ENCODE measurements around the gene FLRT2.

The FLRT2 gene

DNA sequence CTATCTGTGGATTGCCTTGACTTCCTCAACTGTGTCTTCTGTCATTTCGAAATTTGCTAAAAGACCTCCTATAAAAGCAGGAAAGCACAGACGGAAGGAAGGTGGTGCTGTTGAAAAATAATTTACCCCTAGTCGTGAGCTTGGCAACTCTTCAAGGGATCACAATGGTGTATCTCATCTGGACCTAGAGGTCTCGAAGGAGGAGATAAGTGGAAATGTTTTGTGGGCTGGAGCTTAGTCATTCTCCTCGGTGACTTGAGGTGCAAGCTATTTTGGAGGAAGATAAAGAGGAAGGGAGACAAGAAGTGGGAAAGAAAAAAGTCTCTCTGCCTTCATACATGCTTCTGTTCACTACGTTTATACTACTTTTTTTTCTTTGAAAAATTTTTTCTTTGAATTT, 89.9 kb downstream of the FLRT2 start:
- WGBS = 86% methylated on average over 5 of the region's 6 CpGs
- Histone ChIP-seq H3K9ac (ENCODE audit: low read depth, low read length) (no peak overlapping the region), H3K27ac (ENCODE audit: low read depth, low read length) (no peak overlapping the region), H3K4me3 (ENCODE audit: low read length) (no peak overlapping the region), H3K9me3 (ENCODE audit: insufficient read depth, low read depth, low read length) (no peaks in the 10 kb centered on the region), H3K36me3 (ENCODE audit: insufficient read depth, low read length) (peaks cover 19% of the 10 kb centered on the region; the same call in 1 of the 2 replicates), H3K4me1 (ENCODE audit: insufficient read depth, low read length) (peaks cover 21% of the 10 kb centered on the region), H3K27me3 (ENCODE audit: insufficient read depth, low read length) (no peaks in the 10 kb centered on the region)

DNA sequence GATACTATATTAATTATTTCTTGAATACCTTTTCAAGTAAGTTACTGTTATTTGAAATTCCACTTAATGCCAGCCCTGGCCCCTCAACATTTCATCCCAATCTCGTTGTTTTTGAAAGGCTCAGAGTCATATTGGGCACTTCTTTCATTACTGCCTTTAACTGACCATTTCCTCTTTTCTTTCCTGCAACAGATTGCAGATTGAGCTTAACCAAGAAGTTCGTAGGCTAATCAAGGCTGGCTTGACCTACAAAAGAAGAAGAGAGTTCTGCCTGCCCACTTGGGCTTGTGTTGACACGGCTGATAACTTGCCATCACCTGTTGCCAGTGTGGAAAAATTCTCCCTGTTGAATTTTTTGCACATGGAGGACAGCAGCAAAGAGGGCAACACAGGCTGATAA, 91.0 kb downstream of the FLRT2 start:
- WGBS = 96% methylated on average over 3 of the region's 3 CpGs
- H3K4me1 ChIP-seq (ENCODE audit: insufficient read depth, low read length) = peaks cover 10% of the 10 kb centered on the region
- H3K4me3 ChIP-seq (ENCODE audit: low read length) = no peak overlapping the region
- H3K36me3 ChIP-seq (ENCODE audit: insufficient read depth, low read length) = peaks cover 19% of the 10 kb centered on the region; the same call in 1 of the 2 replicates
- no peaks in the 10 kb centered on the region for H3K27me3 ChIP-seq (ENCODE audit: insufficient read depth, low read length)
- H3K9me3 ChIP-seq (ENCODE audit: insufficient read depth, low read depth, low read length) = no peaks in the 10 kb centered on the region
- H3K9ac ChIP-seq (ENCODE audit: low read depth, low read length) = no peak overlapping the region
- no peak overlapping the region for H3K27ac ChIP-seq (ENCODE audit: low read depth, low read length)

DNA sequence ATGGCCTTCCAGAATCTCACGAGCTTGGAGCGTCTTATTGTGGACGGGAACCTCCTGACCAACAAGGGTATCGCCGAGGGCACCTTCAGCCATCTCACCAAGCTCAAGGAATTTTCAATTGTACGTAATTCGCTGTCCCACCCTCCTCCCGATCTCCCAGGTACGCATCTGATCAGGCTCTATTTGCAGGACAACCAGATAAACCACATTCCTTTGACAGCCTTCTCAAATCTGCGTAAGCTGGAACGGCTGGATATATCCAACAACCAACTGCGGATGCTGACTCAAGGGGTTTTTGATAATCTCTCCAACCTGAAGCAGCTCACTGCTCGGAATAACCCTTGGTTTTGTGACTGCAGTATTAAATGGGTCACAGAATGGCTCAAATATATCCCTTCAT, 92.2 kb downstream of the FLRT2 start:
- WGBS = 96% methylated on average over 13 of the region's 13 CpGs
- Histone ChIP-seq H3K4me3 (ENCODE audit: low read length) (no peak overlapping the region), H3K4me1 (ENCODE audit: insufficient read depth, low read length) (peaks cover 9% of the 10 kb centered on the region), H3K36me3 (ENCODE audit: insufficient read depth, low read length) (peaks cover 19% of the 10 kb centered on the region; the same call in 1 of the 2 replicates), H3K9me3 (ENCODE audit: insufficient read depth, low read depth, low read length) (no peaks in the 10 kb centered on the region), H3K27me3 (ENCODE audit: insufficient read depth, low read length) (no peaks in the 10 kb centered on the region), H3K27ac (ENCODE audit: low read depth, low read length) (no peak overlapping the region), H3K9ac (ENCODE audit: low read depth, low read length) (no peak overlapping the region)

GRCh38 chr14:85622986-85623685, 93.2 kb downstream of the FLRT2 start:
- H3K27ac ChIP-seq (ENCODE audit: low read depth, low read length) = no peak overlapping the region
- no peaks in the 10 kb centered on the region for H3K9me3 ChIP-seq (ENCODE audit: insufficient read depth, low read depth, low read length)
- WGBS = 94% methylated on average over 26 of the region's 27 CpGs
- H3K27me3 ChIP-seq (ENCODE audit: insufficient read depth, low read length) = no peaks in the 10 kb centered on the region
- H3K9ac ChIP-seq (ENCODE audit: low read depth, low read length) = no peak overlapping the region
- H3K4me3 ChIP-seq (ENCODE audit: low read length) = no peak overlapping the region
- H3K36me3 ChIP-seq (ENCODE audit: insufficient read depth, low read length) = peaks cover 19% of the 10 kb centered on the region; the same call in 1 of the 2 replicates
- peaks cover 2% of the 10 kb centered on the region; the same call in 1 of the 2 replicates for H3K4me1 ChIP-seq (ENCODE audit: insufficient read depth, low read length)

DNA sequence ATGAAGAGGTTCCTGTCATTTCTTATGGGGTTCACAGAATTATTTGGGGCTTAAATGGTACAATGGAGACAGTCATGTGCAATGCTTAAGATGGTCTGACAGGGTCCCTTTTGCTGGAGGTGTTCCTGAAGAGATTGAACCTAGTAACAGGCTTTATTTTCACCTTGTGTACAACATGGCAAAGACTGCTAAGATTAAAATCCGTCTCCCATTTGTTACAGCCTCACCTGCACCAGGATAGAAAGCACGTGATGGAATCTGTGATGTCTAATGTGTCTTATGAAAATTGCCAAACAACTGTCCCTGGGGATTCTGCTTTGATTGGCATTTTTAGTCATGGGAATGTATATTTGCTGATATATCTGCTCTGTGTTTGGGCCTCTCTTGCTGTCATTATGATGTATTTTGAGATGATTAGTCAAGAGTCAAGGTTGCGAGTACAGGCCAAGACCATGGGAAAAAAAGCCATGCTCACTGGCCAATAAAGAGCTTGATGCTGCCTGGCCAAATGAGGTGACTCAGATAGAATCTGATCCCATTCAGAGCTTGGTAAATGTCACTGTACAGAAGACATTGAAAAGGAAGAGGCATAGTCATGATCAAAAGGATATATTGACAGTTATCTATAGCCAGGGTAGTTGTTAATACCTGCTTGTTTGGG, 96.1 kb downstream of the FLRT2 start:
- WGBS = 97% methylated on average over 3 of the region's 3 CpGs
- H3K4me1 ChIP-seq (ENCODE audit: insufficient read depth, low read length) = no peaks in the 10 kb centered on the region
- no peak overlapping the region for H3K27ac ChIP-seq (ENCODE audit: low read depth, low read length)
- peaks cover 18% of the 10 kb centered on the region; the same call in 1 of the 2 replicates for H3K36me3 ChIP-seq (ENCODE audit: insufficient read depth, low read length)
- H3K9me3 ChIP-seq (ENCODE audit: insufficient read depth, low read depth, low read length) = no peaks in the 10 kb centered on the region
- no peaks in the 10 kb centered on the region for H3K27me3 ChIP-seq (ENCODE audit: insufficient read depth, low read length)
- no peak overlapping the region for H3K4me3 ChIP-seq (ENCODE audit: low read length)
- no peak overlapping the region for H3K9ac ChIP-seq (ENCODE audit: low read depth, low read length)

- no peaks in the 10 kb centered on the region for H3K4me1 ChIP-seq (ENCODE audit: insufficient read depth, low read length)
- no peak overlapping the region for H3K9ac ChIP-seq (ENCODE audit: low read depth, low read length)
- no peaks in the 10 kb centered on the region for H3K27me3 ChIP-seq (ENCODE audit: insufficient read depth, low read length)
- no peaks in the 10 kb centered on the region for H3K9me3 ChIP-seq (ENCODE audit: insufficient read depth, low read depth, low read length)
- no peak overlapping the region for H3K27ac ChIP-seq (ENCODE audit: low read depth, low read length)
- no peak overlapping the region for H3K4me3 ChIP-seq (ENCODE audit: low read length)
- no peaks in the 10 kb centered on the region for H3K36me3 ChIP-seq (ENCODE audit: insufficient read depth, low read length)
These were observed 104.3 kb downstream of the FLRT2 start for GRCh38 chr14:85634205-85634604.

DNA sequence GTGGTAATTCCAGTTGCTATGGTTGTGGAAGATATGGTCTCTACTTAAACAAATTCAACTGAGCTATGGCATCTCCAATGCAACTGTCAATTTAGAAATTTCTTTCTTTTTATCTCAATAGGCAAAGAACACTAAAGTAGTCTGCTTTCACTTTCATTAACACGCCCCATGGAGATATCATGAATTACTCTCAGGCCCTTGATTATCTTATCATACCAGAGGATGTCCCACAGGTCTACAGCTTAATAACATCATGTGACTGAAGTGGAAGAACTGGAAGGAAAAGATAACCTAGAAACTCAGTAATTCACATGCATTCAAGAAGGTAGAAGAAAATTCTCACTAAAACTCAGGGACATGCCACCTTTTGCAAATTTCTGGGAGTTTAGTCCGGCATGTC, 114.3 kb downstream of the FLRT2 start:
- H3K4me3 ChIP-seq (ENCODE audit: low read length) = no peak overlapping the region
- H3K27ac ChIP-seq (ENCODE audit: low read depth, low read length) = no peak overlapping the region
- H3K9ac ChIP-seq (ENCODE audit: low read depth, low read length) = no peak overlapping the region
- H3K36me3 ChIP-seq (ENCODE audit: insufficient read depth, low read length) = no peaks in the 10 kb centered on the region
- H3K9me3 ChIP-seq (ENCODE audit: insufficient read depth, low read depth, low read length) = no peaks in the 10 kb centered on the region
- 88% methylated on average over 2 of the region's 2 CpGs for WGBS
- H3K27me3 ChIP-seq (ENCODE audit: insufficient read depth, low read length) = no peaks in the 10 kb centered on the region
- H3K4me1 ChIP-seq (ENCODE audit: insufficient read depth, low read length) = no peaks in the 10 kb centered on the region

DNA sequence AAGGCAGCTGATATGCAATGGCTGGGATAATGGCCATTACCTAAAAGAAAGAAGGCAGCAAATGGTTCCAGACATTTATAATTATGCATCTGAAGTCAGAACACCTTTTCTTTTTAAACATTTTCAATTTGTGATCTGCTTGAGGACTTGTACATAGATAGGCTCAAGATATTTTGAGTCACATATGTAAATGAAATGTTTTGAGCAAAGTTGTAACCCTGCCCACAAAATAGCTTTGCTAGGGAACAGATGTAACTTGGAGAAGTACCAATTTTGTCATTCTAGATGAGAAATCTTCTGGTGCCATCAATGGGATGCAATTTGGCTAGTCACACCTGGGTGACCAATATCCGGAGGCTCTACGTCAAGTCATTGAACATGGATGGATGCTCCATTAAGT, 123.1 kb downstream of the FLRT2 start:
- no peaks in the 10 kb centered on the region for H3K9me3 ChIP-seq (ENCODE audit: insufficient read depth, low read depth, low read length)
- H3K36me3 ChIP-seq (ENCODE audit: insufficient read depth, low read length) = no peaks in the 10 kb centered on the region
- no peaks in the 10 kb centered on the region for H3K27me3 ChIP-seq (ENCODE audit: insufficient read depth, low read length)
- no peak overlapping the region for H3K27ac ChIP-seq (ENCODE audit: low read depth, low read length)
- H3K4me3 ChIP-seq (ENCODE audit: low read length) = no peak overlapping the region
- no peak overlapping the region for H3K9ac ChIP-seq (ENCODE audit: low read depth, low read length)
- 94% methylated on average over 2 of the region's 2 CpGs for WGBS
- no peaks in the 10 kb centered on the region for H3K4me1 ChIP-seq (ENCODE audit: insufficient read depth, low read length)

GRCh38 chr14:85660243-85660922, 130.4 kb downstream of the FLRT2 start:
- H3K4me1 ChIP-seq (ENCODE audit: insufficient read depth, low read length) = 0 out of 2 replicates have a peak, but pooled peaks cover 4% of the 10 kb centered on the region
- H3K9ac ChIP-seq (ENCODE audit: low read depth, low read length) = no peak overlapping the region
- no peaks in the 10 kb centered on the region for H3K9me3 ChIP-seq (ENCODE audit: insufficient read depth, low read depth, low read length)
- H3K4me3 ChIP-seq (ENCODE audit: low read length) = no peak overlapping the region
- 87% methylated on average over 2 of the region's 2 CpGs for WGBS
- H3K36me3 ChIP-seq (ENCODE audit: insufficient read depth, low read length) = no peaks in the 10 kb centered on the region
- H3K27me3 ChIP-seq (ENCODE audit: insufficient read depth, low read length) = no peaks in the 10 kb centered on the region
- no peak overlapping the region for H3K27ac ChIP-seq (ENCODE audit: low read depth, low read length)

DNA sequence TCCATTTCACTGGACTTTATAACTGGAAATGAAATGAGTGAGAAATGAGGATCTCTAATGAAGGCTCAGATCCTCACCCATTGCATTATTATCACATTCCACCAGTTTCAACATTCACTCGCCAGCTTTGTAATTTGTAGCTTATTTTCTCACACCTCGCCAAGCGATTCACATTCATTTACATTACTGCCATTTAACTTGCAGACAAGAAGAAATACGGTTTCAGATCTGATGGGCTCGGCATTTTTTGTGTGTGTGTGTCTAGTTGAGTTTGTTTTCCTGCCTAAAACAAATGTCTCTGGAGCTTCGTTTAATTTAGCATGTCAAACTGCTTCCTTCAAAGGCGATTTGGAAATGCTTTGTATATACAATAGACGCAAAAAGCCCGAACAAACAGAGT, 132.2 kb downstream of the FLRT2 start:
- no peaks in the 10 kb centered on the region for H3K9me3 ChIP-seq (ENCODE audit: insufficient read depth, low read depth, low read length)
- WGBS = 87% methylated on average over 9 of the region's 9 CpGs
- no peak overlapping the region for H3K27ac ChIP-seq (ENCODE audit: low read depth, low read length)
- no peak overlapping the region for H3K4me3 ChIP-seq (ENCODE audit: low read length)
- no peaks in the 10 kb centered on the region for H3K27me3 ChIP-seq (ENCODE audit: insufficient read depth, low read length)
- H3K9ac ChIP-seq (ENCODE audit: low read depth, low read length) = no peak overlapping the region
- no peaks in the 10 kb centered on the region for H3K36me3 ChIP-seq (ENCODE audit: insufficient read depth, low read length)
- H3K4me1 ChIP-seq (ENCODE audit: insufficient read depth, low read length) = 0 out of 2 replicates have a peak, but pooled peaks cover 4% of the 10 kb centered on the region

DNA sequence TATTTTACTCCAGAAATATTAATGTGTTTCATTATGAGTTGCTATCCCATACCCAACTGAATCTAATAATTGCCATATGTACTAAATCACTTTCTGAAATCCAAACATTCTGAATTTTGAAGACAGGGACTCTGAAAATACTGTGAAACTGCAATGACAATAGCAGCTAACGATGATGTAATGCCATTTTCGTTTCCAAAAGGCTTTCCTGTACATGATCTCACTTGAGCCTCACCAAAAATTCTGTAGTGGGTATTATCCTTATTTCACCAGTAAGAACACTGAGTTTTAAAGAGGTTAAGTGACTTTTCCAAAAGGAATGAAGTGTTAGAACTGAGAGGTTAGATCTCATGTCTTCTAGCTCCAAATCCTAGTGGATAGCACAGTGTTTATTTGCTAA, 133.3 kb downstream of the FLRT2 start:
- H3K4me3 ChIP-seq (ENCODE audit: low read length) = no peak overlapping the region
- H3K4me1 ChIP-seq (ENCODE audit: insufficient read depth, low read length) = 0 out of 2 replicates have a peak, but pooled peaks cover 4% of the 10 kb centered on the region
- no peaks in the 10 kb centered on the region for H3K9me3 ChIP-seq (ENCODE audit: insufficient read depth, low read depth, low read length)
- no peaks in the 10 kb centered on the region for H3K27me3 ChIP-seq (ENCODE audit: insufficient read depth, low read length)
- H3K27ac ChIP-seq (ENCODE audit: low read depth, low read length) = no peak overlapping the region
- 85% methylated on average over 2 of the region's 2 CpGs for WGBS
- no peak overlapping the region for H3K9ac ChIP-seq (ENCODE audit: low read depth, low read length)
- H3K36me3 ChIP-seq (ENCODE audit: insufficient read depth, low read length) = no peaks in the 10 kb centered on the region

Measured in HUES64 (cell line).